HuH-7.5 (cell line): ENCODE results near the gene CCDC136.

ENCODE experiments used
- DNase-seq: peaks from one replicate; pipeline ENCODE4 v3.0.0; 2011; ENCODE audit warnings: low spot score

Gene CCDC136

GRCh38 chr7:128862571-128863432 is 71.0 kb downstream of the CCDC136 start, which contains the start of gene ATP6V1F:
Gene ATP6V1F, plus strand, starts transcription at chr7:128862856. Its CDS starts 49 bp downstream, at chr7:128862905.
- peak; percentile 99 for DNase-seq

DNA sequence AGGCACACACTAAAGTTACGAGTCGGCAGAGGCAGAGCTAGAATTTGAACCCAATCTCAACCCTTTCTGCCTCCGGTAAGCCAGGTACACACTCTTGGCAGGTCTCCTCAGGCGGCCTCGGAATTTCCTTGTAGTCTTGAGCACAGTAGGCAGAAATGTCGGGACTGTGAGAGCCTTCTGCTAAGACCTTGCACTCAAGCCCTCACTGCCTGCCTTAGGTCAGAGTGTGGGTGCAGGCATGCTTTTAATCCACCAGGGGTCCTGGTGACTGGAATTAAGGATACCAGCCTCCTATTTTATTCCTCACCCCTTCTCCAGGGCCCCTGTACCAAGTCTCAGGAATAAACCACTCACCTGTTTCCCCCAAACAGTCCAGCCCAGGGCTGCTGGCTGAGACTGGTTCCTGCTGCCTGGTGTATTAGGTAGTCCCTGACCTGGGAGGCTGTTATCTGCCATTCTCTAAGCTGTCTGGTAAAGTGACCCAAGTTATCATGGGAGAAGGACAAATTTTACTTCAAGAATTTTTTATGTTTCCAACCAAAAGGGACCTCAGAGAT is 71.7 kb downstream of the CCDC136 start:
- DNase-seq = peak; percentile 89

- no peak for DNase-seq
Measured at GRCh38 chr7:128865303-128865702, 73.5 kb downstream of the CCDC136 start.

GRCh38 chr7:128865996-128866877 is 74.5 kb downstream of the CCDC136 start:
- no peak for DNase-seq

DNA sequence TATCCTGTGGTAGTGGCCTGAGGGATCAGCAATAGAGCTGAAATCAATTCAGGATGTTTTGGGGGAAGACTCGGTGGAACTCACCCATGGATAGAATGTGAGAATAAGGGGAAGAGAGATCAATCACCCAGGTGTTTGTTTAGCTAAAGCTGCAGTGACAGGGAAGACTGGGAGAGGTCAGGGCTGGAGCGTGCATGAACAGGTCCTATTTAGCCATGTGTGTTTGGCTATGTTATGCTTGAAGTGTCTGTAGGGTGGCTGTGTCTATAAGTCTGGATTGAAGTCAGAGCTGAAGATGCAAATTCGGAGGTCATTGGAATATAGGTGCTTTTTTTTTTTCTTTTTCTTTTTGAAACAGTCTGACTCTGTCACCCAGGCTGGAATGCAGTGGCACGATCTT is 75.5 kb downstream of the CCDC136 start:
- DNase-seq = no peak

DNA sequence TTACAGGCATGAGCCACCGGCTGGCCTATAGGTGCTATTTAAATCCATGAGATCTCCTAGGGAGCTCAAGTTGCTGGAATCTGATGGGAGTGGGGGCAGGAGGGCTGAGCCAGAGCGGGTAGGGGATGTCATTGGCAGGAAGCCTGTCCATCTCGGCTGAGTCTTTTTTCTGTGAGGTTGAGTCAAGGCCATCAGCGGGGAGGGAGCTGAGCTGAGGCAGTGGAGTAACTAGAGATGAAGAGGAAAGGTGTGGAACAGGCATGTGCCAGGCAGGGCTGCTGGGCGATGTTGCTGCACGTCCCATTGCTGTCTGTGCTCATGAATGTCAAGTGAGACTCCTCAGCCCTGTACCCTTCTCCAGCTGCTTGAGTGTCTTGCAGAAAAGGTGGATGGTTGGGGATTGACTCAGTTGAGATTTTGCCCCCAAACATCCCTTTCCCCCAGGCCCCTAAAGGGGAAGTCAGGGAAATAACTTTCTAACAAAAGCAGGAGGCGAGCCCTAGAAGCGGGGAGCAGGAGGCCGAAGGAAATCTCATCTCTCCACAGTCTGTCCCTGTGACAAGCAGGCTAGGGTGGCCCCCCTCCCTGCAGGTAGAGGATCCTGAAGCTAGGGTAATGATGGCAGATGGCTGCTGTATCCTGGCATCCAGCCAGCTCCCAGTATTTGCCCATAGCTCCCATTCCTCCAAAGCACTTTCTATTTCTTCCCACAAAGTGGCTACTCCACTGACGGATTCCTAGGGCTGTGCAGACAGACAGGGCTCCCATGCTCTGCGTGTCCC is 76.3 kb downstream of the CCDC136 start:
- no peak for DNase-seq

- no peak for DNase-seq
Measured at GRCh38 chr7:128868624-128869137, 76.9 kb downstream of the CCDC136 start.

GRCh38 chr7:128869138-128869943 is 77.6 kb downstream of the CCDC136 start:
- DNase-seq = peak; percentile 73

- no peak for DNase-seq
Measured at GRCh38 chr7:128869944-128870285, 78.1 kb downstream of the CCDC136 start.

GRCh38 chr7:128871050-128871449 is 79.3 kb downstream of the CCDC136 start:
- no peak for DNase-seq
